HG03159 (cell line): Measurements from ENCODE around the gene HOXB3.

ENCODE experiments used
- ATAC-seq: cut with Tn5 transposase; IDR thresholded peaks from one replicate; pipeline ENCODE4 v1.9.1; 2021; ENCODE audit warnings: mild to moderate bottlenecking, moderate library complexity; ENCODE audit not compliant: unreplicated experiment

Gene HOXB3

DNA sequence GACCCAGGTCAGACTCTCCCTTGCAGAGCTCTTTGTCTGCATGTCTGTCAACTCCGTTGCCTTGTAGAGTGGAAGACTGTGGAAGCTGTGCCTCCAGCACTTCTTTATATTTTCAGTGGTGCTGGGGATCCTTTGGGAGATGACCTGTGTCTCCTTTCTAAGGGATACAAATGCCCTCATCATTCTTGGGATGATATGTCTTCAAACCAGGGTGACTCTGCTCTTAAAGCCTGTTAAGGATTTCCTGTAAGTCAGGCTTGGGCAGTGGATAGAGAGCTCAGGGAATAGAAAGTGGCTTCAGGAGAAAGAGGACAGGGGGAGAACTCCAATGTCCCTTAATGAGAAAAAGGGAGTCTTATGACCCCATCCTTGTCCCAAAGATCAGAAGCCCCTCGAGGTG is 1.5 kb downstream of the HOXB3 start:
- no peak for ATAC-seq

DNA sequence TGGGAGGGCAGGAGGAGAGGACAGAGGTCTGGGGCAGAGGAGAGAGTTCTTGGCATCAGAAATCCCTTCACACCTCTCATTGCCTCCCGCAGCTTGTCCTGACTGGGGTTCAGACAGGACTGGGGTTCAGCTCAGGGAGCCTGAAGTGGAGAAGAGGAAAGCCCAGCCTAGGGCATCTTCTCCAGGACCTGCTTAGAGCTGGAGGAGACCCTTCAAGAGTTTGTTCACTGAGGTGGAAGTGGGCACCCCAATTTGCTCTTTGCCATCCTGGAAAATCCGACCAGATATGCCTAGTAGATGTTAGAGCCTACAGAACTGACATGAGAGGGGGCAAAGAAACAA is 2.0 kb downstream of the HOXB3 start:
- ATAC-seq = no peak

DNA sequence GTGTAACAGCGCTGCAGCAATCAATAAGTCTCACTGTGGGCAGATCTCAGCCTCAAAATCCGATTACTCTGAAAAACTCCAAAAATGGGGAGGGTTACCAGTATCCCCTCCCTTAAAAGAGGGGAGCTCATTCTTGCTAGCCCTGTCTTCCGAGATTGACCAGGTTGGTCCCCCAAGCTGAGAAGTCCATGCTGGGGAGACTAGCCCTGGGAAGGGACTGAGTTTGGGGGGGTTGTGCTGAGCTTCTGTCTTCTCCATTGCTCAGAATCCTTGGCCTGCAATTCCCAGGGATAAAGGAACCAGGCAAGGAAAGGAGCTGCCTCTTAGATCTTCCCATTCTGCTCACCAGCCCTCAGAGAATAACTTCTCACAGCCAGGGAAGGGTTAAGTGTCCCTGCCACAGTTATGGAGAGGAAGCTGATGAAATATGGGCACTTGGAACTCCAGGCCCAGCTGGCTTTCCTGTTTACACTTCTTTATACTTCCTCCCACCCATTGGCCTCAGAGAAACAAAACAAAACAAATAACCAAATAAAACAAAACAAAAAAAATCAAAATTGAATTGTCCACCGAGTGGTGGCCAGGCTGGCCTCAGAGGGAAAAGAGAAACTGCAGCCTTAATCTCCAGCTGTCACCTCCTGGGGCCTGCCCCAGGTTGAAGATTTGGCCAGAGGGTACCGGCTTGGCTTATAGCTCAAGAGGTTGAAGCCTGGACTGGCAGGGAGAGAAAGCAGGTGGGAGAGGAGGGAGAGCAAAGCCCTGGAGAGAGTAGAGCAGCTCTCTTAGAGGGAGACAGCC is 2.6 kb downstream of the HOXB3 start:
- no peak for ATAC-seq

DNA sequence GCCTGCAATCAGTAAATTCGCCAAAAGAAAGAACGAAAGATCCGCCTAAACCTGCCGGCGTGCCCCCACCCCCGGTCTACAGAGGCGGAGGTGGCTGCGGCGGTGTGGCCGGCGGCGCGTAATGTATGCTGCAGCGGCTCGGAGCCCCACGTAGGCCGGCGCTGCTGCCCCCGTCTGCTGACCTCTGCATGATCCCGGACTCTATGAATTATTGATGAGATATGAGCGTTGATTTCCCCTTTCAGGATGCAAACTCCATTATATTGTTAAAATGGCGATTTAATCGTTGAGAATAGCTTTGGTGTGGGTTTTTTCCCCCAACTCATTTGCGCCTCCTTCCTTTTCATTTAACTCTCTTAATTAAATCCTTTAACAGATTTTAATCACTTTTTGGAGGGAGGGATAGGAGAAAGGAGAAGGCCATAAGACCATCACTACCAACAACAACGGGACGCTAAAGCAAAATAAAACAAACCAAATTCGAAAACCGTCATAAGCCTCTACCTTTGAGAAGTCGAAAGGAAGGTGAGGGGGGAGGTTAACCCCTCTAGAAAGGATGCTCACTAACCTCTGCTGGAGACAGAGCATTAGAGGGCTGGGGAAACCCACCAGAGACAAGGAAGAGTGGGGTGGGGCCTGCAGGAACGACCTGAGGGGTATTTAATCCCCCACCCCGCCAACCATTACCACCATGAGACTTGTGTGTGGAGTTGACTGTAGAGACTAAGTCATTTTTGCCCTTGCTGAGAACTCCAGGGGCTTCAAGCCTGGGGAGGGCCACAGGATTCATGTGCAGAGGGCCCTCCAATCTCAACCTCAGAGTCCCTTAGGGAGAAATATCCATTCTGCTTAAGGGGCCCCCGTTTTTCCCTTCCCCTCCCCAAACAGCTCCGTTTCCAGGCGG is 3.4 kb downstream of the HOXB3 start:
- ATAC-seq = no peak

DNA sequence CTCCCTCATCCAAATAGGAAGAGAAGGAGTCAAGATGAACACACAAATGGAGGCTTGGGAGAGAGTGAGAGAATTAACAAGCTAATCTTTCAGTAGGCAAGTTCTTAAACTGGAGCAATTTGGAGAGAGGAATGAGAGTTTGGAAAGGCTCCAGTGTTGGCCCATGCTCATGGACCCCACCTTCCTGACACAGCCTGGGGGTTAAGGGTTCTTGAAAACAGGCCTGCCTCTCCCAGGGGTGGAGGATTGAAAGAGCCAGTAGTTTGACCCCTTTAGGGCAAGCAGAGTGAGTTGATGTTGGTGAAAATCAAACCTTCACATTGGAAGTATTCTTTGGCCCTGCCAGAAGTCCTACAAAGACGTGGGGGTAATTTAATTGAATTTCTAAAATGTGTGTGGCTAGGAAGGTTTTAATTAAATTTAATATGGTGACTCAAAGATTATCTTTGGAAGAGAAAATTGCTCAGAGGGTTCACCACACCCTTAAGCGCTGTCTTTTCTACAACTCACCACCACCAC is 5.8 kb downstream of the HOXB3 start:
- ATAC-seq = no peak

DNA sequence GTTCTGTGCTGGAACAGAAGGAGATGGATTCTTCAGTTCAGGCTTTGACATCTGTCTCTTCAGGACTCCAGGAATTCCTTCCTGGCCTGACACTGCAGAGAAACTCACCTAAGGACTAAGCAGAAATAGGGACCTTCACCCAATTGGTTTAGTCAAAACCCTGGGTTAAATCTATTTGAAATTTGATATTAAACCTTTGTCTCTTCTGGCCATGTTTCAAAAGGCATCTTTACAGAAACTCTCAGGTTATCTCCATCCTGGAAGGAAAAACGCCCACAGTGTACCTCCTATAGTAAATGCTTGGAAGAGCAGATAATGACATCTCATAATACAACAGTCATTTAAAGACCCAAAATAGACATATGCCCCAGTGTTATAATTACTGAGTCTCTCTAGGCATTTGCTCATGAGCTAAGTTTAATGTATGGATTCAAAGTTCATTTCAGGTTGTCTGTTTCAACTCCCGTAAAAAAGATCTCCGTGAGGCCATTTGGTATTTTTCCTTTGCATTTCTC is 6.3 kb downstream of the HOXB3 start:
- no peak for ATAC-seq

DNA sequence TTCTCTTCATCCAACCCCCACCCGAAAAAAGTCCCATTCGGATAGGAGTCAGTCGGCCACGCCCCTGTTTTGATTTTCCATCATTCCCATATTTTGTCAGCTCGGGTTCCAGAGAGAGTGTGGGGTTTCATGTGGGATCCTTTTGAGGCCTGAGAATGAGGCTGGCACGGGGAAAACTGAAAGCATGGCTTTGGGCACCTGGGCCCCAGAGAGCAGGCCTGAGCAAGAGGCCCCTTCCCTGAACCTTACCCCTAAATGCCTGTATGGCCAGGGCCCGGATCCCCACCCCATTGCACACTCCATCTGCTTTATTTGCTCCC is 7.3 kb downstream of the HOXB3 start:
- no peak for ATAC-seq

DNA sequence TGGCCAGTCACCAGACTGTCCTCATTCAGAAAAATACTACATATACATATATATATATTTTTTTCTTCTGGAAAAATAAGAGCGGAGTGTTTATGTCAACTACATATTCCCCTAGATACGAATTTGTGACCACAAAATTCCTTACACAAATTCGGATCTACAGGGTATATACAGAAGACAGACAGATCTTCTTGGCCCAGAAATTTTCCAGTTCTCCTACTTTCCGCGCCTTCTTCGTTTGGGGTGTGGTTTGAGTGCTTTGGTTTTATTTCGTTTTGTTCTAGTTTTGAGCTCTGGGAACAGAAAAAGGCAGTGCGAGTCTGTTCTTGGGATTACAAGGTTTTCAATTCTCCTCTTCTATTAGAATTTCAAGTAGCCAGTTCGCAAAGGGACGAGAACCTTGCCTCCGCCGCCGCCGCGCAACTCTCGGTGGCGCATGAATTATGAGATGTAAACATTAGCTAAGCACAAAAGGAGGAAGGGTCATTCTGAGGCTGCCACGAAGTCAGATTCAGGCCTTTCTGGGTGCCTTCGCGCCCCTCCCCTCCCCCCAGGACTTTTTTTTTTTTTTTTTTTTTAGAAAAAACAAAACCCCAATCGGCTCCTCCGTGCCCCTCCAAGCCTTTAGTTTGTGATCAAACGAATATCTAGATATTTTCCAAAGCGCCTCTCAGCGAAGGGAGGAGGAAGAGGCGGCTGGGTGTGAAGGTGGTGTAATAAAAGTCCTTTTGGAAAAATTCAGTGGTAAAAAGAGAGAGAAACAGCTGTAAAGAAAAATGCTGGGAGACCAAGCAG is 10.1 kb downstream of the HOXB3 start:
- ATAC-seq = no peak

DNA sequence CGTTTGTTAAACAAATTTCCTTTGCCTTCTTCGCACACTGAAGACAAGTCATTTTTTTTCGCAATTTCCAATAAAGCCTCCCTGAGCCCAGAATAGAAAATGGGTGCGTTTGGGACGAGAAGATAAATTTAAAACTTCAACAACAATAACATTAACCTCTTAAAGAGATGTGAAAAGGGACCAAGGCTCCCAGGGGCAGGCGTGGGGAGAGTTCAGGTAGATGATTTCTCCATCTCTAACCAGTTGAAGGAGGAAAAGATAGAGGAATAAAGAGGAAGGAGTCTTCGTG is 10.6 kb downstream of the HOXB3 start:
- no peak for ATAC-seq

DNA sequence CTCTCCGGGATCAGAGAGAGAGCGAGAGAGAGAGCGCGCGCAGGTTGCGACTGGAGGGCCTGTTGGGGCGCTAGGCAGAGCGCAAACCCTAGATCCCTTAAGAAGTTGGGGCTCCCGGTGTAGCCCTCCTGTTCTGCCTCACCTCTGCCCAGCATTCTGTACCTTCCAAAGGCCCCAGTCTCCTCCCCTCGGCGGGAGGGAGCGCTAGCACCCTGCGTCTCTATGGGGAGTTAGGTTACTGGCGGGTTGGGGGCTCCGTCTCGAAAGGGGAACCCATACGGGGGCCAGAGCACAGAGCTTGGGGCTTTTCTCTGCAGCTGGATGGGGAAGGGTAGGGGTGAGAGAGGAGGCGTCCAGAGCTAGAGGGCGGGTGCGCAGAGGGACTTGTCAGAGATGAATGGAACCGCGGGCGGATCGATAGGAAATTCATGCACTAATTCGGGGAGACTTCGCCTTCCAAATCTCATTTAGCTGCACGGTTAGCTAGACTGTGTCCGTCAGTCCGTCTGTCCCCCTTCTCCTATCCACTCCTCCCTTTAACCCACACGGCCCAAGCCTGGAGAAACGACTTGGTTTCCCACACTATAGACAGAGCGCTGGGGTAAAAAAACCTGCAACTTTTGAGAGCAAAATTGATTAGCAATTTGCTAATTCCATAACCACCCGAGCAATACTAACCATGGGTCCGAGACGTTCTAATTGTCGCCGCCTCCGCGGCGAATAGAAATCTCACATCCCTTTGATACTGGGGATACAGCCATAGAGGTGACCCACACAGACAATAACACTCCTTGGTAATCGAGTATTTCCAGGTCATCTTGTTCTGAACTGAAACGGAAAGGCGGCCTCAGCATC is 11.2 kb downstream of the HOXB3 start:
- peak; percentile 17 for ATAC-seq

DNA sequence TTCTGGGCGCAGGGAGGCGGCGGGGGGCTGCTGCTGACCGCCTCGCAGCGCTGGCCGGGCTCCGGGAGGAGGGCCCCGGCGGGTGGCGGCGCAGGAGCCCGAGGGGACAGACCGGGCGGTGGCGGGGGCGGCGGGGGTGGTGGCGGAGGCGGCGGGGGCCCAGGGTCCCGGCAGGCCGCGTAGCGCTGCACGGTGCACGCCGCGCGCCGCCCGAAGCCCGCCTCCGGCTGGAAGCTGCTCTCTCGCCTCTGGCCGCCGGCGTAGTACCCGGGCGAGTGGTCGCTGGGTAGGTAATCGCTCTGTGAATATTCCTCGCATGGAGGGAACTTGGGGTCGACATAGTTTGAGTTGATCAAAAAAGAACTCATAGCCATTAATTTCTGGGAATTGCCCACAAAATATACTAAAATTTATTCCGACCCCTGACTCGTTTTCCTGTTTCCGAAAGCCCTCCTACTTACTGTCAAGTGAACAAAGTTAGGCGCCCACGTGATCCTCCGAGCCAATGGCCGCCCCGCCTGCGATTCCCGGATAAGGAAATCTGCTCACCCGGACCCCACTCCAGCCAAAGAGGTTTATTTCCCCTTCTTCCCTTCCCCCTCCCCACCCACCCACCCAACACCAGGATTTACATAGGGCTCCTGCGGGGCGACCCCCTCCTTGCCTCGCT is 12.0 kb downstream of the HOXB3 start, which contains the start of gene HOXB4:
Gene HOXB4, minus strand, starts transcription at position 405 of the 670 bp plus-strand sequence. Its CDS starts 31 bp downstream, at position 374.
- ATAC-seq = peak; percentile 41

DNA sequence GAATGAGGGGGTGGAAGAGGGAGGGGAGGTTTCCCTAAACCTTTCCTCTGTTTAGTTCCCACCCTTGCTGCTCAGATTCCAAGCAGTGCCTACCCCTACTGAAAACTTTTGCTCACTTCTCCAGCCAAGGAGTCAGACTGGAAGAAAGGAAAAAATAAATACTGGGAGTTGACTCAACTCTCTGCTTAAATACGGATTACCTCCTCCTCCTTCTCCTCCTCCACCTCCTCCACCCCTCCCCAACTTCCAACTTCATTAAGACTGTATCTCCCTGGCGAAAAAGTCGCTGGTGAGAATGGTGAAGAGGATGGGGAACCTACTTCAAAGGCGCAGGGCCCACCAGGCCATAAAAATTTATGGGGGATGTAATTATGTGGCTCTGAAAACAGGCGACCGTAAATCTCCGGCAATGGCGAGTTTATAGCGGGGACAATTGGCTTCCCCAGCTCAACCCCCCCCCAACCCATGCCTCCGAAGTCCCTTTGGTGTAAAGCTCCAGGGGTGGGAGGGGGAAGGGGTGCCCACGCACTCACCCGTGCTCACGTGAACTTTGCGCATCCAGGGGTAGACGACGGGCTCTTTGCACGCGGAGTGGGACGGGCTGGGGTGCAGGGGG is 12.6 kb downstream of the HOXB3 start:
- ATAC-seq = no peak

DNA sequence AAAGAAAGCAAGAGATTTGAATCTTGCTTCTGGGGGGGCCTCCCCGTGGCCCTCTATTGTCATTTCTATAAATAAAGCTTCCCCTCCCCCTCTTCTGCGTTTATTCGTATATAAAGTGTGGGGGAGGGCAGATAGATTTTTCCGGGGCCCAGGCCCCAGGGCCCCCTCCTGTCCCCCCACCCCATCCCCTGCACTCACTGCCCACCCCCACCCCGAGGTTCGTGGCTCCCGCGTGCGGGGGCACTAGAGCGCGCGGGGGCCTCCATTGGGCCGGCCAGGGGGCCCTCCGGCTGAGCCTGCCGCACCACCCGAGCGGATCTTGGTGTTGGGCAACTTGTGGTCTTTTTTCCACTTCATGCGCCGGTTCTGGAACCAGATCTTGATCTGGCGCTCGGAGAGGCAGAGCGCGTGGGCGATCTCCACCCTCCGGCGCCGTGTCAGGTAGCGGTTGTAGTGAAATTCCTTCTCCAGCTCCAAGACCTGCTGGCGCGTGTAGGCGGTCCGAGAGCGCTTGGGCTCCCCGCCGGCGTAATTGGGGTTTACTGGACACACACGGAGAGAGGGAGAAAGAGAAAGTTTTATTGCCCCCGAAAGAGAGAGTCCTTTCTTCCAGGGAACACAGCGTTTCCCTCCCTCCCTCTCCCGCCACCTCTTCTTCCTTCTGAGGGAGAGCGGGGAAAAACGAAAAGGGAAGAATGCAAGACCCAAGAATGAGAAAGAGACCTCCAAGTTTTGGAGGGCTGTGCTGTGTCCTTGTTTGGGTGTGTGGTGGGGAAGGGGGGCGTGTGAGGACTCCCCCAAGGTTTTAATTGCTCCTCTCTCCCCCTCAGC is 13.3 kb downstream of the HOXB3 start:
- ATAC-seq = no peak

DNA sequence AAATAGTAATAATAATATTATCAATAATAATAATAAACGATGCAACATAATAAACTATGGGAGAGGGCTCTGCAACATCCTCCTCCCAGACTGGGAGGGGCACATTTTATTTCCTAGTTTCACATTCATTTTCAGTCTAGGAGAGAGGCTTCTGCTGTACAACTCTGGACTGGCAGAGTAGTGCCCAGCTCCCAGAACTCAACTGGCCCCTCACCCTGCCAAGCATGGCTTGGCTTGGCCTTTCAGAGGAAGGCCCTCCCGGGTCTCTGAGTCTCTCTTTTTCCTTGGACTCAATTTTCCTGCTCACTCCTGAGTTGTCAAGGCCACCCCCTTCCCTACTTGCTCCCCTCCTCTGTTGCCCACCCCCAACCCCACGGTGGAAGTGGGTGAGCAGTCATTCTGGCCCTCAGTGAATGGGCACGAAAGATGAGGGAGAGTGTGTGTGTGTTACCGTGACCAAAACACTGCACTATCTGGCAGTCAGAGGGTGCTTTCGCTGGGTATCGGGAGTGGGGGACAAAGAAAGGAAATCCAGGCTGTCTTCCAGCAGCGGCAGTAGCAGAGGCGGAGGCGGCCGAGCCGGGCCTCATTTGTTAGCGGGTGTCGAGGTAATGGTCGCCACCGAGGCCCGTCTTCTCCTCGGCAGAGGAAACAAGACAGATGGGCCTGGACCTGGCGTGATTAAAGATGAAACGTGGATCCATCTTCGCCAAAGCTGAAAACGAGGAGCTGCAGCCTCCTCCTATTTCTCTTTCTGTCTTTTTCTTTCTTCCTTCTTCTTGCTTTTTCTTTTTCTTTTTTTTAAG is 14.2 kb downstream of the HOXB3 start:
- no peak for ATAC-seq

DNA sequence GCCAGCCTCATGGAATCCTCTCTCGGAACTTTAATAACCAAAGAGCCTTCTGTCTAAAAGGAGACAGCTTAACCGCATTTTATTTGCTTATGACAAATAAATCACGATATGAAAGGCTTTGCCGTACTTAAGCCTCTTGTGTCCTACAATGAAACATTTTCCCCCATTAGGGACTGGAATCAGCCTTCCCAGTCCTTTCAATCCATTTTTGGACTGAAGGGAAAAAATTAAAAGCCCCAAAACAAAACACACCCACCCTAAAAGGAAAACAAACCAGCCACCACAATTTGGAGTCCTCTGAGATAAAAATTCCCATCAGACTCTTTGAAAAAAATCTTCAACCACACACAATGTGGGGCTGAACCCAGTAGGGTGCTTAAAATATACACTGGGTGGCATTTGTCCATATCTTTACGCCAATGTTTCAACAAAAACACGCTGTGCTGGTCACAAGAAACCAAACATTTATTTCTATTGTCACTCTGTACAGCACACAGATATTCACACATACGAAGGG is 14.9 kb downstream of the HOXB3 start:
- no peak for ATAC-seq

DNA sequence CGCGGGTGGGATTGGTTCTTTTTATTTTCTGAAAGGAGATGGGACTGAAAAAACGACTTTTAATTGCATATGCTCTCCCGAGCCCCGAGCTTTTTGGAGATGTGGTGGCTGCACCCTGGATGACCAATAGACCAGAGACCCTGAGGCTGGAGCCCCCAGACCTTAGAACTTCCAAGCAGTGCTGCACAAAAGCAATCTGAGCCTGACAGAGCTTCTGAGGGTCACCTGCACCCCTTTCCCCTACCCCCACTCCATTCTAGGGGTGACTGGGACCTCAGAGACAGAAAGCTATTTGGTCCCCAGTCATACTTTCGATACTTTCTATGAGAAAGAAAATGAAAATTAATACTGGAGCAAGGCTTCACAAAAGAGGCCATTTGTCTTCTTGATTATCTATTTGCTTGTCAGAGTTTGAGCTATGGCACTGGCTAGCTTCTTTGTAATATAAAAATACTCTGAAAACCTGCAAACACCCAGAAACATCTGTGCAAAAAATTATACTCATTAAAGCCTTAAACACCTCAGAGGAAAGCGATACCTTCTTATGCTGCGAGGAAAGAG is 15.5 kb downstream of the HOXB3 start:
- ATAC-seq = no peak

DNA sequence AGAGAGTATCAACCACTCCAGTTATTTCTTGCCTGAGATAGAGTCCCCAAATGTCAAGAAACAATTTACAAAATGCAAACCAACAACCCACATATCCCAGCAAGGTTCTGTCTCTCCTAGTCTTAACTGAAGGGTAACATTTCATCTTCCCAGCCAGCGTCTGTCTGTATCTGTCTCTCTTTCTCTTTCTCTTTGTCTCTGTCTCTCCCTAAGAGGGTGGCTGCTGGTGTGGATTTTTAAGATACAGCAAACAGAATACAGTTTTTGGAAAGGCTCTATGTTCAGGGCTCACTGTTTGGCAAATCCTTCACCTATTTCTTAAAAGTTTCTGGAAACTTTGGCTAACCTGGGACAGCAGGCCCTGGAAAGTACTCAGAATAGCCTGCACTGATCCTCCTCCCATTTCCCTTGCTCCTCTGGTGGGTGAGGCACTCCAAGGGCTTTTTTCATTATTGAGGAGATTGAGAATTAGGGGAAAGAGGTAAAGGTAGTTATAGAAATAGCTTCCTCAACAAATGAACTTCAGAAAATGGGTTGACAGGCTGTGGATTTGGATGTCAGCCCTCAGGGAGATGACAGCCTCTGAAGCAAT is 18.1 kb downstream of the HOXB3 start:
- no peak for ATAC-seq
